Transverse colon (tissue), 4 donors: ENCODE results near the gene RBX1. TPM values are rescaled to one million over a fixed set of nuclear protein-coding genes. Genes with fewer than 3 reads are reported as not detected.

Experiments
- DNase-seq: peaks from one replicate; pipeline ENCODE4 v3.0.0-alpha.2; 2019
- H3K27ac ChIP-seq, 4 donors: fragments of 200-600 bp; sonication (generic); 2 replicates each; pipeline ENCODE4 v1.5.1; 2016 to 2018; ENCODE audit warnings: inconsistent platforms in 4 of 4
- H3K27me3 ChIP-seq: fragments of 200-600 bp; sonication (generic); 2 replicates; pipeline ENCODE4 v1.5.1; 2017; ENCODE audit warnings: inconsistent platforms
- H3K36me3 ChIP-seq, 4 donors: fragments of 200-600 bp; sonication (generic); 2 replicates each; pipeline ENCODE4 v1.5.1; 2017 to 2019; ENCODE audit warnings: inconsistent platforms in 4 of 4
- H3K4me1 ChIP-seq, 4 donors: fragments of 200-600 bp; sonication (generic); 2 replicates each; pipeline ENCODE4 v1.5.1; 2017 to 2020; ENCODE audit warnings: inconsistent platforms in 4 of 4
- H3K4me3 ChIP-seq, 4 donors: fragments of 200-600 bp; sonication (generic); 1 replicate in 1 of 4; 2 replicates in 3 of 4; pipeline versions ENCODE4 v1.5.1 to v1.6.1; 2017 to 2019; ENCODE audit warnings: inconsistent platforms in 4 of 4
- H3K9me3 ChIP-seq, 2 donors: fragments of 200-600 bp; sonication (generic); 2 replicates each; pipeline ENCODE4 v1.5.1; 2017 to 2019; ENCODE audit warnings: inconsistent platforms in 2 of 2
- EP300 ChIP-seq: sonication (generic); formaldehyde crosslinking; IDR thresholded peaks from one replicate; pipeline ENCODE4 v1.6.1; 2017; ENCODE audit warnings: antibody characterized with exemption, low read depth
- POLR2A ChIP-seq: fragments of 450-650 bp; IDR thresholded peaks from one replicate; pipeline ENCODE4 v1.6.1; 2016; ENCODE audit warnings: antibody characterized with exemption, mild to moderate bottlenecking, moderate library complexity
- POLR2AphosphoS5 ChIP-seq, 3 donors: sonication (generic); formaldehyde crosslinking; IDR thresholded peaks; one replicate each; pipeline ENCODE4 v1.6.1; 2016; ENCODE audit warnings: antibody characterized with exemption in 3 of 3
- WGBS, 2 donors: methylation state at CpG; one replicate each; pipeline ENCODE4 v1.1.5; 2018; ENCODE audit warnings: low coverage in 1 of 2; 5-methylcytosine and 5-hydroxymethylcytosine counted together
- in situ Hi-C, 4 donors: fragments of 200-750 bp; cut with MboI; loops; one replicate each; pipeline versions ENCODE4 v1.15.0 to v1.15.1; 2017; ENCODE audit warnings: low sequenced_read_pairs in 3 of 4, low pct_ligation_motif_present in 1 of 4, low pct_unique_long_range_greater_than_20kb in 1 of 4
- intact Hi-C: fragments of 100-400 bp; cut with DNase I; formaldehyde crosslinking; loops from one replicate; pipeline ENCODE4 v1.15.1; 2023; ENCODE audit warnings: low total_unique reads
- total RNA-seq, 4 donors: library from RNA; depleted of rRNA; stranded (reverse); fragments of >200 nt; gene quantifications; one replicate each; pipeline ENCODE4 v1.1.0, GENCODE V29; 2016
- TF ChIP-seq, protein P1 (sequence below), 5 experiments: fragments of 200-600 bp in 3 of 5; fragments of 450-650 bp in 2 of 5; sonication (generic) in 3 of 5; IDR thresholded peaks; 1 replicate in 2 of 5; 2 replicates in 3 of 5; pipeline ENCODE4 v1.5.1; 2016 to 2017; ENCODE audit warnings: antibody characterized with exemption in 5 of 5, inconsistent platforms in 3 of 5, mild to moderate bottlenecking in 2 of 5, moderate library complexity in 1 of 5

RBX1 gene
- total RNA-seq, 4 donors from 2014 or later, result 7.8 to 36.9 (median 24.9) TPM

GRCh38 chr22:40932396-40932795, 18.8 kb upstream of the RBX1 start:
- in situ Hi-C loops, result no loop called here
- no peaks in the 10 kb centered on the region for H3K27me3 ChIP-seq
- no peak for DNase-seq
- no peaks in the 10 kb centered on the region for H3K9me3 ChIP-seq
- H3K36me3 ChIP-seq, result no peaks in the 10 kb centered on the region
- no peak overlapping the region for H3K4me3 ChIP-seq
- TF ChIP-seq POLR2AphosphoS5 (IDR thresholded peaks at IDR 0.05) (no peak), EP300 (no peak), POLR2A (no peak)
- TF ChIP-seq, protein P1, sequence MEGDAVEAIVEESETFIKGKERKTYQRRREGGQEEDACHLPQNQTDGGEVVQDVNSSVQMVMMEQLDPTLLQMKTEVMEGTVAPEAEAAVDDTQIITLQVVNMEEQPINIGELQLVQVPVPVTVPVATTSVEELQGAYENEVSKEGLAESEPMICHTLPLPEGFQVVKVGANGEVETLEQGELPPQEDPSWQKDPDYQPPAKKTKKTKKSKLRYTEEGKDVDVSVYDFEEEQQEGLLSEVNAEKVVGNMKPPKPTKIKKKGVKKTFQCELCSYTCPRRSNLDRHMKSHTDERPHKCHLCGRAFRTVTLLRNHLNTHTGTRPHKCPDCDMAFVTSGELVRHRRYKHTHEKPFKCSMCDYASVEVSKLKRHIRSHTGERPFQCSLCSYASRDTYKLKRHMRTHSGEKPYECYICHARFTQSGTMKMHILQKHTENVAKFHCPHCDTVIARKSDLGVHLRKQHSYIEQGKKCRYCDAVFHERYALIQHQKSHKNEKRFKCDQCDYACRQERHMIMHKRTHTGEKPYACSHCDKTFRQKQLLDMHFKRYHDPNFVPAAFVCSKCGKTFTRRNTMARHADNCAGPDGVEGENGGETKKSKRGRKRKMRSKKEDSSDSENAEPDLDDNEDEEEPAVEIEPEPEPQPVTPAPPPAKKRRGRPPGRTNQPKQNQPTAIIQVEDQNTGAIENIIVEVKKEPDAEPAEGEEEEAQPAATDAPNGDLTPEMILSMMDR (IDR thresholded peaks at IDR 0.05), result no peak
- intact Hi-C loops, result no loop called here
- H3K27ac ChIP-seq, result no peak overlapping the region
- 86 to 93% methylated on average over 2 of the region's 2 CpGs for WGBS, 2 donors
- no peaks in the 10 kb centered on the region for H3K4me1 ChIP-seq

DNA sequence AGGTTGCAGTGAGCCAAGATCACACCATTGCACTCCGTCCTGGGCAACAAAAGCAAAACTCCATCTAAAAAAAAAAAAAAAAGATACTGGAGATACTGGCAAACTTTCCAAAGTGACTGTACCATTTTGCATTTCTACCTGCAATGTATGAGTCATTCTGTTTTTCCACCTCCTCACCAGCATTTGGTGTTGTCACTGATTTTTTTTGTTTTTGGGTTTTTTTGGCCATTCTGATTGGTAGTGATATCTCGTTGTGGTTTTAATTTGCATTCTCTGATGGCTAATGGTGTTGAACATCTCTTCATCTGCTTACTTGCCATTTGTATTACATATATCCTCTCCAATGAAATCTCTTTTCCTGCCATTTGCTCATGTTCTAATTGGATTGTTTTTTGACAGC, 12.0 kb upstream of the RBX1 start:
- no peaks in the 10 kb centered on the region for H3K9me3 ChIP-seq
- H3K27me3 ChIP-seq, result no peaks in the 10 kb centered on the region
- no peak overlapping the region for H3K27ac ChIP-seq
- in situ Hi-C loops (no loop called here), intact Hi-C loops (no loop called here)
- WGBS, 2 donors, result 84 to 88% methylated on average over 2 of the region's 2 CpGs
- no peak overlapping the region for H3K4me3 ChIP-seq
- no peaks in the 10 kb centered on the region for H3K36me3 ChIP-seq
- TF ChIP-seq POLR2A, result no peak
- TF ChIP-seq, protein P1 (IDR thresholded peaks at IDR 0.05), result no peak
- TF ChIP-seq POLR2AphosphoS5 (IDR thresholded peaks at IDR 0.05), result no peak
- TF ChIP-seq EP300, result no peak
- H3K4me1 ChIP-seq, result no peaks in the 10 kb centered on the region
- no peak for DNase-seq

DNA sequence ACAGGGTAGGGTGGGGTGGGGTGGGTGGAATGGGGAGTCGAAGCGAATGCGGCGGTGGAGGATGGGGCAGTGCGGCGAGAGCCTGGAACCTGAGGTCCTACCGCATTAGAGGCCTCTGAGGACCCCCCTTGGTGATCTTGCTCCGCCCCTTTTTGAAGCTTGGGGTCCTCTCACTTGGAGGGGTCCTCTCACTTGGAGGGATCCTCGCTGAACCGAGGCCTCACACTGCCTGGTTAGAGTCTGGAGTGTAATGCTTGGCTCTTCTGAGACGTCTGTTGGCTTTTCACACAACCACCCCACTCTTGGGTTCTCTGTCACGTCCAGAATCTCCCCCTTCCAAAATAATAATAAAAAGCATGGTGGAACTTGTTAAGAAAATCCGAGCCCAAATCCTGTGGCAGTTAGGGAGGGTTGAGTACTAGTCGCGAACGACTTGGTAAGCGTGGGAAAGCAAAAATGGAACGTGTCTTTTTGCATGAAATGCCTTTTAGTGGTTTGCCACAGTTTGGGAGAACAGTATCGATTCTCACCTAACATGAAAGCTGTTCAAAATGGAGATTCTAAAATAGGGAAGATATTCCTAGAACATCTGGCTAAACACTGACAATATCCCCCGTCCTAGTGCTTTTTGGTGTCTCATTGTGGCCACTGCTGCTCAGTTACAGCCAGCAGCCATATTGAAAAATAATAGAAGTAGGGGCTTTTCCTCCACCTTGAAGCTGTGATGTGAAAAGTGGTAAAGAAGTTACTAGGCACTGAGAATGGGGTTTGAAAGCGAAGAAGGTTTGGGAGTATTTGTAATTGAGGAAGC, 822 bp downstream of the RBX1 start:
- Histone ChIP-seq H3K27me3 (no peaks in the 10 kb centered on the region), H3K4me3 (peak overlapping the region; percentile 65 to 94 (median 71)), H3K4me1 (peaks cover 10 to 29% (median 15%) of the 10 kb centered on the region in 4 donors), H3K36me3 (peaks cover 0 to 10% (median 0%) of the 10 kb centered on the region in 4 donors), H3K9me3 (no peaks in the 10 kb centered on the region), H3K27ac (peak overlapping the region; percentile 92 to 98 (median 96))
- no peak for DNase-seq
- 4 to 35% methylated on average over 2 to 20 of the region's 21 CpGs for WGBS, 2 donors
- in situ Hi-C loops (loop anchor here in 2 of 4 donors (10.0 kb wide), 2 partner anchors 133 to 143 kb away; partner anchors contain the start of gene EP300 (in 1 of the 2)), intact Hi-C loops (loop anchor here (1.0 to 5.0 kb wide), 2 partner anchors 70 to 139 kb away; no protein-coding TSS in a partner anchor)
- TF ChIP-seq, protein P1 (IDR thresholded peaks at IDR 0.05), result no peak
- TF ChIP-seq EP300 (no peak), POLR2AphosphoS5 (IDR thresholded peaks at IDR 0.05) (no peak), POLR2A (peak; percentile 81)

GRCh38 chr22:40953471-40953870, 2.3 kb downstream of the RBX1 start:
- Histone ChIP-seq H3K9me3 (no peaks in the 10 kb centered on the region), H3K4me1 (peaks cover 10 to 35% (median 18%) of the 10 kb centered on the region in 4 donors), H3K4me3 (no peak overlapping the region), H3K36me3 (peaks cover 0 to 10% (median 0%) of the 10 kb centered on the region in 4 donors), H3K27me3 (no peaks in the 10 kb centered on the region), H3K27ac (no peak overlapping the region)
- TF ChIP-seq POLR2AphosphoS5 (IDR thresholded peaks at IDR 0.05), result no peak
- TF ChIP-seq EP300, result no peak
- no peak for TF ChIP-seq POLR2A
- TF ChIP-seq, protein P1 (IDR thresholded peaks at IDR 0.05), result no peak
- in situ Hi-C loops (loop anchor here in 2 of 4 donors (10.0 kb wide), 2 partner anchors 131 to 141 kb away; partner anchors contain the start of gene EP300 (in 1 of the 2)), intact Hi-C loops (loop anchor here (5.0 kb wide), 1 partner anchor 69 kb away; no protein-coding TSS in a partner anchor)
- DNase-seq, result no peak
- 50 to 51% methylated on average over 2 of the region's 2 CpGs for WGBS, 2 donors
